H1 (cell line): Measurements from ENCODE around the gene PRSS12.

Experiments
- EZH2 ChIP-seq: fragments of 200-600 bp; sonication (generic); IDR thresholded peaks from 2 replicates; pipeline ENCODE4 v1.7.1; 2012; ENCODE audit warnings: low read depth, mild to moderate bottlenecking, moderate library complexity, low read length, inconsistent platforms; ENCODE audit not compliant: severe bottlenecking
- RBBP5 ChIP-seq: IDR thresholded peaks from 2 replicates; pipeline ENCODE4 v1.7.1; 2012; ENCODE audit warnings: low read depth, mild to moderate bottlenecking, inconsistent platforms, low read length, moderate library complexity, borderline replicate concordance
- YY1 ChIP-seq: IDR thresholded peaks from 2 replicates; pipeline ENCODE4 v1.6.1; 2011; ENCODE audit warnings: low read depth, mild to moderate bottlenecking, low read length

DNA sequence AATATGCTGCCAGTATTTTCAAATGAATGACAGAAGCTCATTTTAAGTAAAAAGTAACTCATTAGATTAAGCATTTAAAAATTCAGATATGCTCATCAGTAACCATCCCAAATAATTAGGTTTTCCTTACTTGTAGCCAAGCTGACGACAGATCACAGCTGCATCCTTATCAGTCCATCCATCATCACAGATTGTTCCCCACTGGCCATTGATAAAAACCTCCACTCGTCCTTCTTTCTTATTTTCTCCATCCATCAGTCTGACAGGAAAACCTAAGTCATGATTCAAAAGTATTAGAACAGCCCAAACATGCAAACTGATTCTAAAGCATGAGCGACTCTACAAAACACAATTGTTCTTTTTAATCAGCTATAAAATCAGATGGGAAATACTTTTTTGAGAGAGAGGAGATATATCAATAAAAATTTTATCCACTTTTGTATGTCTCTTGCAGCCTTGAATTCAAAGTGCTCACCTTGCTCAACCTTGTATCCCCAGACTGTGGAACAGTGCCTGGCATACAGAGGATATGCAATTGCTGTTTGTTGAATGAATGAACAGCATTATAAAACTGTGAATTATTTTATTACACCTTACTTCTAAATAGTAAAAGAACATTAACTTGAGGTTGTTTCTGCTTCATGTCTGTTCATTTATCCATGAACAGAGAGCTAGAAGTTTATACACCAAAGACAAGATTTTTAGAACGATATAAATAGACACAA, 44.3 kb downstream of the PRSS12 start:
- no peak for TF ChIP-seq RBBP5
- no peak for TF ChIP-seq YY1
- no peak for TF ChIP-seq EZH2
